ENCODE data around the gene MED31. TPM values are rescaled to one million over a fixed set of nuclear protein-coding genes. Genes with fewer than 3 reads are reported as not detected.
A peak's percentile ranks its signal among the peaks of the same experiment; 100 is the strongest.
"Not testable (repeated sequence)": the region's sequence is repeated elsewhere in the genome, so short reads cannot be mapped to it uniquely, and the experiment has no call there.

Gene MED31
- total and polyA plus RNA-seq, 3 donors from 2014 or later, result 14.9 to 31.3 (median 19.3) TPM

GRCh38 chr17:6666077-6666521 is 14.7 kb upstream of the MED31 start:
- Histone ChIP-seq H3K27ac (no peak overlapping the region), H3K4me1 (no peaks in the 10 kb centered on the region), H3K9me3 (no peaks in the 10 kb centered on the region), H3K27me3 (no peaks in the 10 kb centered on the region), H3K36me3 (ENCODE audit: low read depth, missing control alignments) (no peaks in the 10 kb centered on the region), H3K4me3 (no peak overlapping the region)
- peak; percentile 63 to 85 (median 81) for TF ChIP-seq CTCF (IDR thresholded peaks at IDR 0.05)
- no peak for TF ChIP-seq POLR2A (IDR thresholded peaks at IDR 0.05)
- DNase-seq, result peak; percentile 85
- 25% methylated on average over 9 of the region's 9 CpGs for WGBS, 2 donors
- intact Hi-C loops (cut with DNase I; ENCODE audit: low total_unique reads), result loop anchor here (10.0 kb wide), 1 partner anchor 339 kb away; no protein-coding TSS in a partner anchor

- not testable (repeated sequence) for H3K4me3 ChIP-seq; H3K9me3 ChIP-seq; H3K27me3 ChIP-seq; H3K36me3 ChIP-seq (ENCODE audit: low read depth, missing control alignments); H3K27ac ChIP-seq; DNase-seq; H3K4me1 ChIP-seq
- 91 to 92% methylated on average over 14 of the region's 14 CpGs for whole genome bisulfite sequencing, 2 donors
- intact Hi-C loops (cut with DNase I; ENCODE audit: low total_unique reads), result loop anchor here (10.0 kb wide), 1 partner anchor 342 kb away; no protein-coding TSS in a partner anchor
Observed at GRCh38 chr17:6663200-6663599, 11.8 kb upstream of the MED31 start.

GRCh38 chr17:6661464-6661848 is 10.1 kb upstream of the MED31 start:
- H3K4me1 ChIP-seq, result no peaks in the 10 kb centered on the region
- 71 to 81% methylated on average over 2 of the region's 2 CpGs for whole genome bisulfite sequencing, 2 donors
- no peak for TF ChIP-seq CTCF (IDR thresholded peaks at IDR 0.05)
- no peak for TF ChIP-seq POLR2A (IDR thresholded peaks at IDR 0.05)
- no peaks in the 10 kb centered on the region for H3K36me3 ChIP-seq (ENCODE audit: low read depth, missing control alignments)
- H3K4me3 ChIP-seq, result no peak overlapping the region
- no peak for DNase-seq
- intact Hi-C loops (cut with DNase I; ENCODE audit: low total_unique reads), result loop anchor here (10.0 kb wide), 1 partner anchor 343 kb away; no protein-coding TSS in a partner anchor
- H3K27me3 ChIP-seq, result no peaks in the 10 kb centered on the region
- H3K9me3 ChIP-seq, result no peaks in the 10 kb centered on the region
- H3K27ac ChIP-seq, result no peak overlapping the region

- DNase-seq, result no peak
- Histone ChIP-seq H3K4me3 (no peak overlapping the region), H3K9me3 (no peaks in the 10 kb centered on the region), H3K4me1 (no peaks in the 10 kb centered on the region), H3K36me3 (ENCODE audit: low read depth, missing control alignments) (no peaks in the 10 kb centered on the region), H3K27me3 (no peaks in the 10 kb centered on the region), H3K27ac (no peak overlapping the region)
- 42 to 63% methylated on average over 11 of the region's 11 CpGs for WGBS, 2 donors
- TF ChIP-seq CTCF (IDR thresholded peaks at IDR 0.05) (no peak), POLR2A (IDR thresholded peaks at IDR 0.05) (no peak)
- intact Hi-C loops (cut with DNase I; ENCODE audit: low total_unique reads), result loop anchor here (10.0 kb wide), 1 partner anchor 344 kb away; no protein-coding TSS in a partner anchor
Observed at GRCh38 chr17:6660805-6661463, 9.5 kb upstream of the MED31 start.

- Histone ChIP-seq H3K4me1 (no peaks in the 10 kb centered on the region), H3K4me3 (no peak overlapping the region), H3K9me3 (no peaks in the 10 kb centered on the region), H3K27me3 (no peaks in the 10 kb centered on the region), H3K36me3 (ENCODE audit: low read depth, missing control alignments) (no peaks in the 10 kb centered on the region), H3K27ac (no peak overlapping the region)
- intact Hi-C loops (cut with DNase I; ENCODE audit: low total_unique reads), result loop anchor here (10.0 kb wide), 1 partner anchor 345 kb away; no protein-coding TSS in a partner anchor
- WGBS, 2 donors, result 82 to 85% methylated on average over 9 of the region's 9 CpGs
- no peak for DNase-seq
- TF ChIP-seq CTCF (IDR thresholded peaks at IDR 0.05) (no peak), POLR2A (IDR thresholded peaks at IDR 0.05) (no peak)
Observed at GRCh38 chr17:6660101-6660500, 8.7 kb upstream of the MED31 start.

GRCh38 chr17:6658411-6658810 is 7.0 kb upstream of the MED31 start:
- H3K27me3 ChIP-seq; H3K27ac ChIP-seq; H3K4me3 ChIP-seq; H3K36me3 ChIP-seq (ENCODE audit: low read depth, missing control alignments); DNase-seq; H3K9me3 ChIP-seq; H3K4me1 ChIP-seq; intact Hi-C loops (cut with DNase I; ENCODE audit: low total_unique reads): not testable (repeated sequence)
- WGBS, 2 donors, result 92 to 94% methylated on average over 2 of the region's 5 CpGs

Measured in testis (tissue), 3 donors.